GM19023 (cell line): ENCODE data around the gene CDH8.
"Not testable (repeated sequence)": the region's sequence is repeated elsewhere in the genome, so short reads cannot be mapped to it uniquely, and the experiment has no call there.

Experiments
- ATAC-seq: cut with Tn5 transposase; IDR thresholded peaks from one replicate; pipeline ENCODE4 v1.9.1; 2021; ENCODE audit warnings: mild to moderate bottlenecking, moderate library complexity; ENCODE audit not compliant: unreplicated experiment

The CDH8 gene

GRCh38 chr16:61872778-61873119 is 163.5 kb downstream of the CDH8 start:
- no peak for ATAC-seq

- ATAC-seq = no peak
Observed at GRCh38 chr16:61871837-61872777, 164.1 kb downstream of the CDH8 start.

DNA sequence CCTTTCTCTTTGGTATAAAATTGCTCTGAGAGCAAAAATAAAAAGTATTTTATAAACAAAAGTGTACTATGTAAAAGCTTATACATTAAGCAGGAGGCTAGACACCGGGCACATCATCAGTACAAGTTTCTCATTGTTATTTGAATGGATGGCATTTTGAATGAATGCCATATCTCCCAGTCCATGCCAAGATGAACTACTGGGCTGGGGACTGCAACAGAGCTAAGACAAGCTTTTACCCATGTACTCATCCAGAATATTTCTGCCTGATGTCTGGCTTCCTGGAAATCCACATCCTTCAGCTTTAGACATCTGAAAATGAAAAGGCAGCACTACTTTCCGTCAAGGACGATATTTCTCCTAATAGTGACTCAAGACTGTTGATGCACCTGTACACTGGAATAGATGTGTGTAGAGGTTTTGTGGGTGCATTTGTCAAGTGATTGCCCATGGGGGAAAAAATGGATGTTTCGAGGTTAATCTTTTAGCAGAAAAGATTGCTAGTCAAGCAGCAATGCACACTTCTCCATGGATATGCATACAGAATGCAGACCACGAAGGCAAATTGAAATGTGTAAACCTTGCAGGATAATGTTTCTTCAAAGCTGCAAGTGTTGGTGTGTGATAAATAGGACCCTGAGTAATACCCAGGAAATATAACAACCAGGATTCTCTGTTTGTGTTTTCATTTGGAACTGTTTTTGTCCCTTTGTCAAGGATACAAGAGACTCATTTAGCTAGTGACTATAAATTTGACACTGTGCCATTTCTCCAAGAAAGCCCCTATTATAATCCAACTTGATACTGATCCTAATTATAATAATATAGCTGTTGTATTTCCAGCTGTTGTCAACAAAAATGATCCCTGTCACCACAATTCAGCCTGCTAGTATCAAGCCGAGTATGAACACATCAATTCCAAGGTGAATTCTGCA is 173.8 kb downstream of the CDH8 start:
- no peak for ATAC-seq

GRCh38 chr16:61858988-61859387 is 177.2 kb downstream of the CDH8 start:
- no peak for ATAC-seq

DNA sequence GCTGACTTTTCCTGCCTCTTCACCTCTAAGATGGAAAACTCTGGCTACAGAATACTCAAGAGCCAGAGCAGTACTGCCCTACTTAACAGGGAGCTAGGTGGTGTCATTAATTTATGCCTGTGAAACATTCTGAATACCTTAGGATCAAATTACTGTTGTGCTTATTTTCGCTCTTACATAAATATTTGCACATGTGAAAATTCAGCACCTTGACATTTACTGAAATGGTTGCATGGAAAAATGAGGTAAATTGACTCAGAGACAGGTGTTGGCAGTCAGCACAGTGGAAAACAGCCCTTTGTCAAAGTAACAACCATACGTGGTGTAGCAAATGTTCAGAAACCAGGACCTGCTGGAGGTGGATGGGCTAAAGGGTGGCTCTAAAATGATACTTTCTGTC is 193.6 kb downstream of the CDH8 start:
- no peak for ATAC-seq

DNA sequence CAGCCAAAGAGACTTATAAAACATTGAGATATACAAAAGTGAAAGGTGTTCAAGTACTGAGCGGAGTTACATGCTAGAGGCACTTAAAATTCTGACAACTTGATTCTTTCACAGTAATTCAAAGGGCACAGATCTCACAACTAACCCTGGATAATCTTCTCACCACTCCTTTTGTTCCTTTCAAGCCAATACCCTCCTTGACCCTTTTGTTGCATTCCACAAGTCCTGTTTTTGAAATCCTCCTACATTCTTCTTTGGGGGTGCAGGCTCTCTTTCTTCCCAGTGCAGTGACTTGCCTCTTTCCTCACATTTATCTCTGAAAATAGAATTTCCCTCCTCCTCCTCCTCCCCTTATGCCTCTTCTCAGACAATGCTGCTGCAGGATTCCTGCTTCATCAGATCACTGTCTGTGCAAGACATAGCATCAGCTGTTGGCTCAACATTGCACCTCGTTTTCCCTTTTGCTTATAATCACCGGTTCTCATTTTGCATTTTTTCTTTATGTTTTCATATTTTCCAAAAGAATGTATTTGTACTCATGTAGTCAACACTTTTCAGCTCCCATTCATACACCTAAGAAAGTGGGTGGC is 199.3 kb downstream of the CDH8 start:
- ATAC-seq = no peak

- ATAC-seq = no peak
Observed at GRCh38 chr16:61834082-61834481, 202.2 kb downstream of the CDH8 start.

DNA sequence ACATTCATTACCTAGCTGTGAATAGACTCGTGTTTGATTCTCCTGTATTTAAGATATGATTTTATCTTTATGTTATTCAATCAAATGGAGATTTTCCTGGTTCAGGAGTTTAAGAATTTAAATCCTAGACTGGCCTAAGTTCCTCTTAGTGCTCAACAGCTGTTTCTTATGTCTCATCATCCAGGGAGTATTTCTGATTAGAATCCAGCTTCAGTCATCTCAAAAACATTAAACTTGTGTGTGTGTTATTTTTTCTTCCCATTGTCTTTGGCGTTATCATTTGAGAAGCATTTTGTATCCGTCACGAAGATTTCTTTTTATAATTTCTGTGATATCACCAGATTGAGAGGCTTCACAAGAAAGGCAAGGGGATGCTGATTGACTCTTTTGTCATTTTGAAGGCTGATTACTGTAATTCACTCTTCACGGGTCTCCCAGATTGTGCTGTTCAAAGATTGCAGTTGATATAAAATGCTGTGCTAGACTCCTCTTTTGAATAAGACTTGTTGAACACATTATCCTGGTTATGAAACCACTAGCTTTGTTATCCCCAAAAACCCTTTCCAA is 204.8 kb downstream of the CDH8 start:
- ATAC-seq = no peak

DNA sequence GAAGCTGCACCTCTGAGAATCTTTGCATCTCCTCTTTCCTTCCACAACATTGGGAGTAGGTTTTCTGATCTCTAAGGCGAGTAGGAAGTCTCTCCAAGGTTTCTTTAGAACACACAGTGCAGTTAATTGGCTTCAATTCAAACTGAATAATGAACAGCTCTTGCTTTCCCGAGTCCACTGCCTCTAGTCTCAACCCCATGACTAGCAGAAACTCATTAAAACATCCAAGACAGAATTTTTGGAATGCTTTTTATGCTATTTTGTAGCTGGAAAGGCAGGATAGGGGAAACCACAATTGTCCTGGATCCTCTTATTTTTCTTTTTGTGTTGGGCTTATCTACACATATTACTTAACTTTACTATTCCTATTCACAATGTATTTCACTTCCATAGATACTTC is 206.6 kb downstream of the CDH8 start:
- ATAC-seq = no peak

- no peak for ATAC-seq
Observed at GRCh38 chr16:61823326-61823725, 212.9 kb downstream of the CDH8 start.

DNA sequence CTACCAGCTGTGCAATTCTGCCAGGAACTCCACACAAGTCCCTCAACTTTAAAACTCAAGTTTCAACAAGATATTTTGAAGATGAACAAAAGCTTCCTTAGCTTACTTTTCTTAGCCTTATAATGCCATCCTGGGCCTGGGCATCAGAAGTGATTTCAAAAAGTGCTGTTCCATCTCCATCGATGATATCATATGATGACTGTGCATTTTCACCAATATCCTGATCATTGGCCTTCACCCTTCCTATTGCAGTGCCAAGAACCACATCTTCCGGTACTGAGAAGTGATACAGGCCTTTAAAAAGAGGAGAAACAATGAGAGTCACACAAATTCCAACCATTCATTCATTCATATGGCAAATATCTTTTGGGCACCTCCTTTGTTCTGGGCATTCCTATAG is 215.4 kb downstream of the CDH8 start:
- no peak for ATAC-seq

- no peak for ATAC-seq
Observed at GRCh38 chr16:61820398-61820797, 215.8 kb downstream of the CDH8 start.

DNA sequence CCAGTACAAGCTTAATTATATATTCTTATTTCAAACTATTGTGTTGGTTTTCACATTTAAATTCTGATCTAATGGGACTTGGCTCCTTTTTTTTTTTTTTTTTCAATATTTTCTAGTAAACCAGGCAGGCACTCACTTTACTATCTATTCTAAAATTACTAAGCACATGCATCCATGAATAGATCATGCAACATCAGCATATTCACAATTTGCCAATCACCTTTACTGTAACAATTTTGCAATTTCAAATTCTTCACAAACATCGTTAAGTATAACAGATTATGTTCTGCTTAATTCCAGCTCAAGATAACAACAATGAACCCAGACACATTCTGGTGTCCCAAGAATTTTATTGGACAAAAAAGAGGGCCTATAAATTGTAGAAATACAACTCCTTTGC is 217.4 kb downstream of the CDH8 start:
- ATAC-seq = no peak

- ATAC-seq = no peak
Observed at GRCh38 chr16:61817583-61818278, 218.5 kb downstream of the CDH8 start.

GRCh38 chr16:61814726-61815347 is 221.4 kb downstream of the CDH8 start:
- ATAC-seq = no peak

DNA sequence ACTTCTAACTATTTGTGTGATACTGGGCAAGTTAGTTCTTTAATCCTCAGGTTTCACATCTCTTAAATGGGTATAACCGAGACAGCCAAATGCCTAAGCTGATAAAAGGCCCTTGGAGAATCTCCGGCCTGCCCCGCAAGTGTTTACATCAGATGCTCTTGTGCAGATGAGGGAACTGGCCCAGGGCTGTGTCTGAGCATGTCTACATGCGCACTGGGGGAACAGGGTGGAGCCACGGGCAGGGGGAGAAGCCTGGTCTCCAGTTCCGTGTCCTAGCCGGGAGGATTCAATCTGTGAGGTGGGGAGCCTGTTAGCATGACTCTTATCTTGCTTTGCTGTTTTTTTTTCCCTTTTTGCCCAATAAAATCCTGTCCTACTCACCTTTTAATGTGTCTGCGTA is 222.9 kb downstream of the CDH8 start:
- no peak for ATAC-seq

DNA sequence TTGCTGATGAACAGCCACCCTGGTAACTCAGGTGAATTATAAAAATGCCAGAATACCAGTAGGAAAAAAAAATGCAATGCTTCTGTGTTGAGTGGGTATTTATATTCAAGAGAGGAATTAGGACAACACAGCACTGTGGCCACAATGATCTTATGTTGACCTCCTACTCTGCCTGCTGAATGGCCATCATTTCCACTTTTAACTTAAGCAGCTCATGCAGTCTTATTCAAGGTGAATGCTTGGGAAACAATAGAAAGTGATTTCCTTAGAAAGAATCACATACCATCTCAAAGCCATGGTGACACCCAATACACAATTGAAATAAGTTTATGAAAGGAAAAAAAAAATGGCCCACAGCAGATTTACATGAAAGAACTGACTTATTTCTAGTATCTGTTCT is 224.0 kb downstream of the CDH8 start:
- no peak for ATAC-seq

DNA sequence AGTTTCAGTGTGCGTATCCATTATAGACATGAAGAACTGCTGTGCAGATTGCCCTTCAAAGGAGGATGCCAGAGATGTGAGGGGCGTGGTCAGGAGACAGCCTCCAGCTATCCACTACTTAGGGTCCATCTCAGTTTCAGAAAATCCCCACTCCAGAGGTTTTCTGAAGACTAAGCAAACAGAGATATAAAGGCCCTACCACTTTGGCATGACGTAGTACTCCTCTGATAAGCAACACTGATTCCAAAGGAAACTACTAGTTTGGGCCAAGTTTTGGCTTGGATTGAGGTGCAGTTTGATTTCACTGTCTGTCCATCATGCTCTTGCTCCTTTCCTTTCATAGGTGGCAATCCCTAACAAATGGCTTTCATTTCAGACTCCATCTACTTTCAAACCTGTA is 228.7 kb downstream of the CDH8 start:
- no peak for ATAC-seq

GRCh38 chr16:61801217-61801616 is 235.0 kb downstream of the CDH8 start:
- ATAC-seq = not testable (repeated sequence)

DNA sequence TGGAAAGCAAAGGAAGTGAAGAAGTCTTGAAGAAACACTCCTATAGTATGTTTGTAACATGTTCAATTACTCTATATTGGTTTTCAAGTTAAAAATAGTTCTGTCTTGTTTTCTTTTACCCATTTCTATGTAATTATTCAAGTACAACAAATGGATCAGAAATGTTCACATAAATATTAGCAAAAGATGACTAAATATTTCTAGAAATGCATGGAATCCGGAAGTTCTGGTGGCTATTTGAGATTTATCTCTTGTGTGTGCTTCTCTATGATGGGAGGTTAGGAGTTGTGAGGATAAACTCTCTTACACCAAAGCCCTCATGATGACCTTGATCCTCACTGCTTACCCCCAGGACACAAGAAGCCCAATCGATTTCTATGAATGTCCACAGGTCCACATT is 237.5 kb downstream of the CDH8 start:
- ATAC-seq = no peak
